Measurements from ENCODE around the gene CDHR5.
A peak's percentile ranks its signal among the peaks of the same experiment; 100 is the strongest.

Gene CDHR5

DNA sequence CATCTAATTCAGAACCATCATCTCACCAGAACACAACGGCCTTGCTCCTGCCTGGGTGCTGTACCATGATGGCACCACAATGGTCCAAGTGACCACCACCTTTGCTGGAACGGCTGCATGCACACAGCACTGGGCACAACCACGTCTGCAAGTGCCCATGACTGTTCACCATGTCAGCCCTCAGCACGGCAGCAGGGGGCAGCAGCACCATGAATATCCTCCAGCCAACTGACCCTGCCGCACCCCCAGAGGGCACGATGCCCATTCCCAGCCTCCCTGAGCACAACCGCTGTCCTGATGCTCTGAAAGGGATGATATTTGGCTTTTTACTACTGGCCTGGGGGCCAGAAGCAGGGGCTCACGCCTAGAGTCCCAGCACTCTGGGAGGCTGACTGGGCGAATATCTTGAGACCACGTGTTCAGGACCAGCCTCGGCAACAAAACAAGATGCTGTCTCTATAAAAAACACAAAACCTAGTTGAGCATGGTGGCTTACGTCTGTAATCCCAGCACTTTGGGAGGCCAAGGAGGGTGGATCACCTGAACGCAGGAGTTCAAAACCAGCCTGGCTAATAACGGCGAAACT lies 38.0 kb upstream of the CDHR5 start:
- DNase-seq (ENCODE audit: low read depth): peak; percentile 18
- TF ChIP-seq, protein P1, sequence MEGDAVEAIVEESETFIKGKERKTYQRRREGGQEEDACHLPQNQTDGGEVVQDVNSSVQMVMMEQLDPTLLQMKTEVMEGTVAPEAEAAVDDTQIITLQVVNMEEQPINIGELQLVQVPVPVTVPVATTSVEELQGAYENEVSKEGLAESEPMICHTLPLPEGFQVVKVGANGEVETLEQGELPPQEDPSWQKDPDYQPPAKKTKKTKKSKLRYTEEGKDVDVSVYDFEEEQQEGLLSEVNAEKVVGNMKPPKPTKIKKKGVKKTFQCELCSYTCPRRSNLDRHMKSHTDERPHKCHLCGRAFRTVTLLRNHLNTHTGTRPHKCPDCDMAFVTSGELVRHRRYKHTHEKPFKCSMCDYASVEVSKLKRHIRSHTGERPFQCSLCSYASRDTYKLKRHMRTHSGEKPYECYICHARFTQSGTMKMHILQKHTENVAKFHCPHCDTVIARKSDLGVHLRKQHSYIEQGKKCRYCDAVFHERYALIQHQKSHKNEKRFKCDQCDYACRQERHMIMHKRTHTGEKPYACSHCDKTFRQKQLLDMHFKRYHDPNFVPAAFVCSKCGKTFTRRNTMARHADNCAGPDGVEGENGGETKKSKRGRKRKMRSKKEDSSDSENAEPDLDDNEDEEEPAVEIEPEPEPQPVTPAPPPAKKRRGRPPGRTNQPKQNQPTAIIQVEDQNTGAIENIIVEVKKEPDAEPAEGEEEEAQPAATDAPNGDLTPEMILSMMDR (IDR thresholded peaks at IDR 0.05; ENCODE audit: low read depth, low read length, missing control alignments): peak; percentile 68
- in situ Hi-C loops (cut with HindIII; ENCODE audit: low sequenced_read_pairs): loop anchor here (25.0 kb wide), 1 partner anchor 100 kb away; no protein-coding TSS in a partner anchor
- no peak overlapping the region for H3K4me3 ChIP-seq (ENCODE audit: low read depth, low read length)

DNA sequence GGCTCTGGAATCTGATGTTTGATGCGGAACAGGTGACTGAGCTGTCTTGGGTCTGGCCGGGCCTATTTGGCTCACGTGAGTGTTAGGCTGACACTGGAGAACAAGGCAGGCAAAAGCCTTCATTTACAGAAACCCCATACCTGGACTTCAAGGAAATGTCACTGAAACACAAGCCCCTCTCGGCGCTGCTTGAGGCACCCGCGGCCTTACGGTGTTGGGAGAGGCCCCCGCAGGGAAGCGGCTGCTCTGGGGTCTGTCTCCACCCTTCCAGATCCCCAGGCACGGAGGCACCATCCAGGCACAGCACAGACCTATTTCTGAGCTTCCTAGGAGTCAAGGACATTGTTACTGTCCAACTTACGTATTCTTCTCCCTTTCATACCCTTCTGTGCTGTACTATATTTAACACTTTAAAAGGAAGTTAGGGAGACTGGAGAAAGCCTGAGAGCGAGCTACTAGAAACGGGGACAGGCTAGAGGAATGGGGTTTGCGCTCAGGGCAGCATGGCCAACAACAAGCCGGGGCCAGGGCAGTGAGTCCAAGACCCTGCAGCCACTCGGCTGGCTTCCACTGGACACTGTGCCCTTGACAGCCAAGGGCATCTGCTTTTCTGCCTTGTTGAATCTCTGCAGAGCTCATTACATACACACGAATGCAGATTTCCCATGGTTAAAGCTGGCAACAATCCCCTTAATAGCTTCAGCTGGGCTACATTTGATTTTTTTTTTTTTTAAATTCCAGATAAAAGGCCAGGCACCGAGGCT lies 36.1 kb upstream of the CDHR5 start:
- no peak for DNase-seq (ENCODE audit: low read depth)
- TF ChIP-seq, protein P1 (IDR thresholded peaks at IDR 0.05; ENCODE audit: low read depth, low read length, missing control alignments): no peak
- H3K4me3 ChIP-seq (ENCODE audit: low read depth, low read length): no peak overlapping the region
- in situ Hi-C loops (cut with HindIII; ENCODE audit: low sequenced_read_pairs): loop anchor here (25.0 kb wide), 1 partner anchor 101 kb away; no protein-coding TSS in a partner anchor

DNA sequence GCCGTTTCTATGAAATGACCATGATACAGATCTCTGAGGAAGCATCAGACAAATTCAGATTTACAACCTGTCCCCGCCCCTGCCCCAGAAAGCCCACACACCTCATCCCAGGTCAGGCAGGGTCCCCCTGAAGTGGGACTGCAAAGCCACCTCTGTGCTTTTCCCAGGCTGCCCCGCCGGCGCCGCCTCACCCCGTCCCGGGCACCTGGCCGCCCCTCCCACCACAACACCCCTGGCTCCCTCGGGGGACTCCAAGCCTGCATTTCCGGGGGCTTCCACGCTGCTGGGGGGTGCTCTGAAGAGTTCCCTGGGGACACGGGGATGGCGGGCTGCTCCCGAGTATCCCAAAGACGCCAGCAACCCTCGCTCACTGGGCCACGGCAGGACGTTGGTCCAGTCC lies 35.5 kb upstream of the CDHR5 start:
- in situ Hi-C loops (cut with HindIII; ENCODE audit: low sequenced_read_pairs): loop anchor here (25.0 kb wide), 1 partner anchor 102 kb away; no protein-coding TSS in a partner anchor
- TF ChIP-seq, protein P1 (IDR thresholded peaks at IDR 0.05; ENCODE audit: low read depth, low read length, missing control alignments): no peak
- H3K4me3 ChIP-seq (ENCODE audit: low read depth, low read length): no peak overlapping the region
- no peak for DNase-seq (ENCODE audit: low read depth)

DNA sequence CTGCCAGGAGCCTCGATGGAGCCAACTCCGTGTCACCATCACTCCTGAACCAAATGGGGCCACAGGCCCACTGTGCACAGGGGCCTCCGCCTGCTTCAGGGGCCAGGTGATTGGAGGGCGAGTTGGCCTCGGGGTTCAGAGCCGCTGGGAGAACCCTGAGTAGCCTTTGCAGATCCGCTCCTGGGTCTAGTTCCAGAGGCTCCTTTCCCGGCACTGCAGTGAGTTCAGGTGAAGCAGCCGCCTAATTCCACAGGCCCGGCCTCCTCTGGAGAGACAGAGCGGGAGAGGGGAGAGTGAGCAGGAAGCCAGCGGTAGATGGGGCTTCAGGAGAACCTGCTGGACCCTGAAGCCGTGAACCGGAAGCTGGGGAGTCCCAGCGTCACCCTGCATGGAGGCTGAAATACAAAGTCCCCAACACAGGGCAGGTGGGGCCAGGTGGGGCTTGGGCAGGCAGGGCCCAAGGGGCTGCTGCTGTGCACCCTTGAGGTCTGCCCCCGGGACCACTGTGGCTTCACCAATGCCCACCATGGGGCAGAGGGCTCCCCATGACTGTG lies 34.9 kb upstream of the CDHR5 start:
- DNase-seq (ENCODE audit: low read depth): no peak
- in situ Hi-C loops (cut with HindIII; ENCODE audit: low sequenced_read_pairs): loop anchor here (25.0 kb wide), 1 partner anchor 103 kb away; no protein-coding TSS in a partner anchor

DNA sequence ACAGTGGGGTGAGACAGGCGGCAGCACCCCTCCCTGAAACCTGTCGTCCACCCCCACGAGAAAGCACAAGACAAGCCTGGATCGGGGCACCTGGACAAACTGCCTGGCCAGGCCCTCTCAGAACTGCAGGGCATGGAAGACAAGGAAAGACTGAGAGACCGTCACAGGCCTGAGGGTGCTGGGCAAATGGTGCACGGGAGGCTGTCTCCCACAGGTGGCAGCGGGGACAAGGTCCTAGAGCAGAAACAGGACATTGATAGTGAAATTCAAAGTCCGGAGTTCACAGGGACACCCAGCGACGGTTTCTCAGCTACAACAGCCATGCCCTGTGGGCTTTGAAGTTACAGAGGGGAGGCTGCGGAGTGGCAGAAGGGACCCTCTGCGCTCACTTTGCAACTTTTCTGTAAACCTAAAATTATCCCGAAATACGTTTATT lies 33.0 kb upstream of the CDHR5 start:
- H3K4me3 ChIP-seq (ENCODE audit: low read depth, low read length): no peak overlapping the region
- in situ Hi-C loops (cut with HindIII; ENCODE audit: low sequenced_read_pairs): loop anchor here (25.0 kb wide), 1 partner anchor 105 kb away; no protein-coding TSS in a partner anchor
- TF ChIP-seq, protein P1 (IDR thresholded peaks at IDR 0.05; ENCODE audit: low read depth, low read length, missing control alignments): no peak
- DNase-seq (ENCODE audit: low read depth): no peak

More for the DNA sequence above, 34.9 kb upstream of the CDHR5 start:
- H3K4me3 ChIP-seq (ENCODE audit: low read depth, low read length): no peak overlapping the region
- TF ChIP-seq, protein P1 (IDR thresholded peaks at IDR 0.05; ENCODE audit: low read depth, low read length, missing control alignments): no peak

DNA sequence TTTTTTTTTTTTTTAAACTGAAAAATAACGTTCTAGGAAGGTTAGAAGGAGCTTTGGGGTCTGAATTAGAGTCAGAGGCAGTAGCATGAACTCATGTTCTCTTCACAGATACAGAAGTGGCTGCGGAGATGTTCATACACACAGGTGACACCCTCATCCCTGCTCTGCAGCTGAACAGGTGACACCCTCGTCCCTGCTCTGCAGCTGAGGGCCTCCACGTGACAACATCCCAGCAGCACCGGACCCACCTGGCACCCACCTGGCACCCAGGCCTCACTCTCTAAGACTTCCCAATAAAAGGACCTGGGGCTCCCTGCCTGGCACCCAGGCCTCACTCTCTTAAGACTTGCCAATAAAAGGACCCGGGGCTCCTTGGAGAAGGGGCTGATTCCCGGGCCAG lies 32.1 kb upstream of the CDHR5 start:
- DNase-seq (ENCODE audit: low read depth): no peak
- no peak overlapping the region for H3K4me3 ChIP-seq (ENCODE audit: low read depth, low read length)
- in situ Hi-C loops (cut with HindIII; ENCODE audit: low sequenced_read_pairs): loop anchor here (25.0 kb wide), 1 partner anchor 105 kb away; no protein-coding TSS in a partner anchor
- TF ChIP-seq, protein P1 (IDR thresholded peaks at IDR 0.05; ENCODE audit: low read depth, low read length, missing control alignments): no peak

Measured in astrocyte of the cerebellum (primary cell).